Lower lobe of right lung (tissue), 2 donors: Measurements from ENCODE around the gene GDPGP1. TPM values are rescaled to one million over a fixed set of nuclear protein-coding genes. Genes with fewer than 3 reads are reported as not detected.
"Not testable (repeated sequence)": the region's sequence is repeated elsewhere in the genome, so short reads cannot be mapped to it uniquely, and the experiment has no call there.

Source experiments
- ATAC-seq, 2 donors: fragments of 200-7000 bp; cut with Tn5 transposase; one replicate each; pipeline ENCODE4 v1.9.1; 2020 to 2022; ENCODE audit warnings: mild to moderate bottlenecking in 2 of 2, moderate library complexity in 2 of 2
- DNase-seq: peaks from one replicate; pipeline ENCODE4 v3.0.0-alpha.2; 2020
- H3K27ac ChIP-seq: fragments of 200-600 bp; one replicate; pipeline ENCODE4 v1.8.0; 2022
- H3K27me3 ChIP-seq: fragments of 200-600 bp; one replicate; pipeline ENCODE4 v1.8.0; 2022; ENCODE audit warnings: low read depth
- H3K36me3 ChIP-seq: fragments of 200-600 bp; one replicate; pipeline ENCODE4 v1.8.0; 2022; ENCODE audit warnings: mild to moderate bottlenecking
- H3K4me1 ChIP-seq: fragments of 200-600 bp; one replicate; pipeline ENCODE4 v1.8.0; 2022
- H3K4me3 ChIP-seq: fragments of 200-600 bp; one replicate; pipeline ENCODE4 v1.8.0; 2022; ENCODE audit warnings: mild to moderate bottlenecking
- H3K9me3 ChIP-seq: fragments of 200-600 bp; one replicate; pipeline ENCODE4 v1.8.0; 2022
- intact Hi-C: fragments of 100-400 bp; cut with DNase I; formaldehyde crosslinking; loops from one replicate; pipeline ENCODE4 v1.11.0; 2022
- total RNA-seq: library from RNA; stranded (reverse); fragmentation: NEBNext Ultra II Directional; extraction: Animal tissue kit (Norgen Biotek cat#: 25700); gene quantifications from one replicate; pipeline ENCODE4 v1.2.1, GENCODE V29; 2021
- TF ChIP-seq, protein P1 (sequence below): fragments of 200-600 bp; IDR thresholded peaks from one replicate; pipeline ENCODE4 v1.8.0; 2022; ENCODE audit warnings: antibody characterized with exemption, mild to moderate bottlenecking
- donor health status: DM: no; HTN: yes; CAD: no; lungs with severe emphysema.

GDPGP1 gene
- total RNA-seq, 1 donor from 2014 or later = 13.1 TPM

DNA sequence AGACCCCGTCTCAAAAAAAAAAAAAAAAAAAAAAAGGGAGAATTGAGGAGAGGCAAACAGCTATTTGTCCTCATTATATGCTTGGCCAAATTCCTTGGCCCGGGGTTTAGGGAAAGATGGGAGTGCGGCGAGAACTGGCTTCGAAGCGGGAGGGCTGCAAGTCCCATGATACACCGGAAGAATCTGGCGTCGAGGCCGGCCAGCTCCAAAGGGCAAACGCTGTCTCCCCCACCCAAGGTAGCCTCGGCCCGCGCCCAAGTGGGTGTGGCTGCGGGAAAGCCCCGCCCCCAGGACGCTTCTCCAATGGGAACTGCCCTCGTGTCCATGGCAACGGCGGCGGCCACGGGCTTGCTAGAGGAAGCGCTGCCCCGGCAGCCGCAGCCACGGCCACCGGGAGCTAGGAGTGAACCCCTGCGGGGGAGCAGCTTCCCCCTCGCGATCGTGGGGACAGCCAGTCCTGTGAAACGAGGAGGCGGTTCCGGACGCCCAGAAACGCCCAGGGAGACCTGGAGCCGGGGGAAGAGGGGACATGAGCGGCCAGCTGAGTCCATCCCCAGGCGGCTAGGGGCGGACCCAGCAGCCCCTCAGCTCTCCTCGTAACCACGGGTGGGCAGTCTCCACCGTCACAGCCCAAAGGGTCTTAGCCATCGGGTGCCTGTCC lies 15.3 kb downstream of the GDPGP1 start, which contains the start of gene TTLL13:
Gene TTLL13 (plus strand): TSS at position 354 of the 661 bp plus-strand sequence. CDS start 1,075 bp downstream, outside the sequence.
- peak within 1 kb of the TSS; percentile 70 for H3K4me3 ChIP-seq
- DNase-seq = peak; percentile 98
- peak; percentile 97 to 99 for ATAC-seq
- intact Hi-C loops = no loop called here
- no peaks in the 10 kb centered on the region for H3K9me3 ChIP-seq
- H3K36me3 ChIP-seq = no peaks in the 10 kb centered on the region
- peak within 1 kb of the TSS; percentile 61 for H3K27ac ChIP-seq
- H3K27me3 ChIP-seq = no peaks in the 10 kb centered on the region
- TF ChIP-seq, protein P1, sequence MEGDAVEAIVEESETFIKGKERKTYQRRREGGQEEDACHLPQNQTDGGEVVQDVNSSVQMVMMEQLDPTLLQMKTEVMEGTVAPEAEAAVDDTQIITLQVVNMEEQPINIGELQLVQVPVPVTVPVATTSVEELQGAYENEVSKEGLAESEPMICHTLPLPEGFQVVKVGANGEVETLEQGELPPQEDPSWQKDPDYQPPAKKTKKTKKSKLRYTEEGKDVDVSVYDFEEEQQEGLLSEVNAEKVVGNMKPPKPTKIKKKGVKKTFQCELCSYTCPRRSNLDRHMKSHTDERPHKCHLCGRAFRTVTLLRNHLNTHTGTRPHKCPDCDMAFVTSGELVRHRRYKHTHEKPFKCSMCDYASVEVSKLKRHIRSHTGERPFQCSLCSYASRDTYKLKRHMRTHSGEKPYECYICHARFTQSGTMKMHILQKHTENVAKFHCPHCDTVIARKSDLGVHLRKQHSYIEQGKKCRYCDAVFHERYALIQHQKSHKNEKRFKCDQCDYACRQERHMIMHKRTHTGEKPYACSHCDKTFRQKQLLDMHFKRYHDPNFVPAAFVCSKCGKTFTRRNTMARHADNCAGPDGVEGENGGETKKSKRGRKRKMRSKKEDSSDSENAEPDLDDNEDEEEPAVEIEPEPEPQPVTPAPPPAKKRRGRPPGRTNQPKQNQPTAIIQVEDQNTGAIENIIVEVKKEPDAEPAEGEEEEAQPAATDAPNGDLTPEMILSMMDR = no peak
- peaks cover 12% of the 10 kb centered on the region for H3K4me1 ChIP-seq

DNA sequence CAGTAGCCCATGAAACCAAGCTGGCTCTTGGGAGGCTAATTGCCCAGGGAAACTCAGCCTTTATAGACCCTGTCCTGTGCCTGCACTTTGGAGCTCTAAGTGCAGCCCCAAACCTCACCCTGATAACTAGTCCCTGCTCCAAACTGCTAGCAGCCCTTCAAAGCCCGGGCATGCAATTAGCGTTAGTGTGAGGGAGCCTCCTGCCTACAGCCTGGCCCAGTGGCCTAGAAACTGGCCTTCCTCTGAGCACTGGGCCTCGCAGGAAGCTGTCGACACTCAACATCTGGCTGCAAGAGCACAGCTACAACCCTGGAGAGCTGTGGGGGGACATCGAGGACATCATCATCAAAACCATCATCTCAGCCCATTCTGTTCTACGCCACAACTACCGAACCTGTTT lies 23.8 kb downstream of the GDPGP1 start:
- Histone ChIP-seq H3K9me3 (no peaks in the 10 kb centered on the region), H3K27ac (no peak overlapping the region), H3K36me3 (no peaks in the 10 kb centered on the region), H3K4me1 (no peaks in the 10 kb centered on the region), H3K4me3 (no peak overlapping the region), H3K27me3 (no peaks in the 10 kb centered on the region)
- TF ChIP-seq, protein P1 = no peak
- DNase-seq (no peak), ATAC-seq (no peak)
- intact Hi-C loops = no loop called here

DNA sequence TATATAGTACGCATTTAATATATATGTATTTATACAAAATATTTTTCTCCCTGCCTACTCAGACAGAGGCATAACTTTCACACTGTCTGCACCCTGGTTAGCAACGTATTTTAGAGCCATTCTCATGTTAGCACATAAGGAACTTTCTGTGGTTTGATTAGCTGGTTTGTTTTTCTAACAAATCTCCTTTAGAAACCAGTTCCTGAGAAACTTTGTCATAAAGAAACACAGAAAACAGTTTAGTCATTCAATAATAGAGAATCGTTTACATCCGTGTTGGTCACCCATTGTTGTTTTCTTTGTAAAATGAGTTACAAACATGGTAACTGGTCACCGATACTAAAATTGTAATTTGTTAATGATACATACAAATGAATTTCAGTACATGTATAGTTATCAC lies 25.5 kb downstream of the GDPGP1 start:
- ATAC-seq = no peak
- Histone ChIP-seq H3K4me3 (no peak overlapping the region), H3K4me1 (peaks cover 5% of the 10 kb centered on the region), H3K9me3 (no peaks in the 10 kb centered on the region), H3K27me3 (no peaks in the 10 kb centered on the region), H3K36me3 (no peaks in the 10 kb centered on the region), H3K27ac (no peak overlapping the region)
- intact Hi-C loops = no loop called here
- no peak for DNase-seq
- TF ChIP-seq, protein P1 = no peak

DNA sequence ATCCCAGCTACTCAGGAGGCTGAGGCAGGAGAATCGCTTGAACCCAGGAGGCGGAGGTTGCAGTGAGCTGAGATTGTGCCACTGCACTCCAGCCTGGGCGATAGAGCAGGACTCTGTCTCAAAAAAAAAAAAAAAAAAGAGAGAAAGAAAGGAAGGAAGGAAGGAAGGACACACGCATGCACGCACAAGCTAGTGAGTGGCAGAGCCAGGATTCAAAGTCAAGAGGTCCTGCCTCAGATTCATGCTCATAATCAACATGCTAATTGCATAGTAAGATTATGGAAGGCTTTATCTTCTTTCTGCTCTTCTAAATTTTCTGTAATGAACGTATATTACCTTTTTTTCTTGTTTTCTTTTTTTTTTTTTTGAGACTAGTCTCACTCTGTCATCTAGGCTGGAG lies 26.7 kb downstream of the GDPGP1 start:
- H3K27me3 ChIP-seq, H3K4me3 ChIP-seq, DNase-seq, intact Hi-C loops, ATAC-seq, H3K9me3 ChIP-seq, H3K4me1 ChIP-seq, H3K36me3 ChIP-seq, H3K27ac ChIP-seq: not testable (repeated sequence)

DNA sequence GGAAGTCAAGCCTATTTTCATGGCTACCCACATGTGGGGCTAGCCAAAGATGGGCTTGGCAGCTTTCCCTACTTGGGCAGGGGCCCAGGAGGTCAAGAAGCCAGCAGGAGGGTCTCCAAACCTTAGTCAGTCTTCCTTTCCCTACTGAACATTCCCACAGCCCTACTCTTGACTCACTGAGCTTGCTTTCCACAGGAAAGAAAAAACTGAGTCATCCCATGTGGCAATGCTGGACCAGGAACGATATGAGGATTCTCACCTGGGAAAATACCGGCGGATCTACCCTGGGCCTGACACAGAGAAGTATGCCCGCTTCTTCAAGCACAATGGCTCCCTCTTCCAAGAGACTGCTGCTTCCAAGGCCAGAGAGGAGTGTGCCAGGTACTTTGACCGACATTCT lies 27.8 kb downstream of the GDPGP1 start:
- intact Hi-C loops = no loop called here
- TF ChIP-seq, protein P1 = no peak
- DNase-seq (no peak), ATAC-seq (no peak)
- Histone ChIP-seq H3K27me3 (no peaks in the 10 kb centered on the region), H3K9me3 (no peaks in the 10 kb centered on the region), H3K4me1 (peaks cover 13% of the 10 kb centered on the region), H3K4me3 (no peak overlapping the region), H3K27ac (no peak overlapping the region), H3K36me3 (no peaks in the 10 kb centered on the region)

DNA sequence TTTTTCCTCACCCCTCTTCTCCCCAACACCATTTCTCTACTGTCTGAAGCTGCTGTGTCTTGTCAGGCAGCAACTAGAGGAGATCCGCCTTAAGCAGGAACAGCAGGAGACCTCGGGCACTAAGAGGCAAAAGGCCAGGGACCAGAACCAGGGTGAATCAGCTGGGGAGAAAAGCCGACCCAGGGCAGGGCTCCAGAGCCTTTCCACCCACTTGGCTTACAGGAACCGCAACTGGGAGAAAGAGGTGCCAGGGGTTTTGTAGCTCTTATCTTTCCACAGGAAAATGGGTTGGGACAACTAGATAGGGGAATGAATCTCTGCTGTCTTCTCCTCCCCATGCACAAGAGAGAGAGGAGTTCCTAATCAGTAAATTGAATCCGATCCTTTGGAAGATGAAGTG lies 28.4 kb downstream of the GDPGP1 start:
- H3K27me3 ChIP-seq = no peaks in the 10 kb centered on the region
- H3K9me3 ChIP-seq = no peaks in the 10 kb centered on the region
- H3K27ac ChIP-seq = no peak overlapping the region
- no peak for DNase-seq
- TF ChIP-seq, protein P1 = no peak
- H3K36me3 ChIP-seq = peaks cover 3% of the 10 kb centered on the region
- ATAC-seq = no peak
- intact Hi-C loops = no loop called here
- no peak overlapping the region for H3K4me3 ChIP-seq
- H3K4me1 ChIP-seq = peaks cover 20% of the 10 kb centered on the region
